22Rv1 (cell line): Measurements from ENCODE around the gene HCRTR2.

ENCODE experiments used
- ZFX ChIP-seq: fragments of 450-650 bp; IDR thresholded peaks from 2 replicates; pipeline ENCODE4 v1.6.1; 2017; ENCODE audit warnings: antibody characterized with exemption, borderline replicate concordance
- TF ChIP-seq, protein P1 (sequence below): fragments of 450-650 bp; IDR thresholded peaks from 2 replicates; pipeline ENCODE4 v1.5.1; 2017; ENCODE audit warnings: mild to moderate bottlenecking

DNA sequence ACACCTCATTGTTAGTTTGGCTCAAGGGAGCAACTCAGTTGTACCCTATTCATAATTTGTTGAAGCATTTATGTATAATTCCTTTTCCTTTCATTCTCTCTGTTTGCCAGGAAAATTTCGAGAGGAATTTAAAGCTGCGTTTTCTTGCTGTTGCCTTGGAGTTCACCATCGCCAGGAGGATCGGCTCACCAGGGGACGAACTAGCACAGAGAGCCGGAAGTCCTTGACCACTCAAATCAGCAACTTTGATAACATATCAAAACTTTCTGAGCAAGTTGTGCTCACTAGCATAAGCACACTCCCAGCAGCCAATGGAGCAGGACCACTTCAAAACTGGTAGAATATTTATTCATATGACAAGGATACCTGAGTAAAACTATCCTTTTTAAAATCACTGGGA, 107.8 kb downstream of the HCRTR2 start:
- TF ChIP-seq, protein P1, sequence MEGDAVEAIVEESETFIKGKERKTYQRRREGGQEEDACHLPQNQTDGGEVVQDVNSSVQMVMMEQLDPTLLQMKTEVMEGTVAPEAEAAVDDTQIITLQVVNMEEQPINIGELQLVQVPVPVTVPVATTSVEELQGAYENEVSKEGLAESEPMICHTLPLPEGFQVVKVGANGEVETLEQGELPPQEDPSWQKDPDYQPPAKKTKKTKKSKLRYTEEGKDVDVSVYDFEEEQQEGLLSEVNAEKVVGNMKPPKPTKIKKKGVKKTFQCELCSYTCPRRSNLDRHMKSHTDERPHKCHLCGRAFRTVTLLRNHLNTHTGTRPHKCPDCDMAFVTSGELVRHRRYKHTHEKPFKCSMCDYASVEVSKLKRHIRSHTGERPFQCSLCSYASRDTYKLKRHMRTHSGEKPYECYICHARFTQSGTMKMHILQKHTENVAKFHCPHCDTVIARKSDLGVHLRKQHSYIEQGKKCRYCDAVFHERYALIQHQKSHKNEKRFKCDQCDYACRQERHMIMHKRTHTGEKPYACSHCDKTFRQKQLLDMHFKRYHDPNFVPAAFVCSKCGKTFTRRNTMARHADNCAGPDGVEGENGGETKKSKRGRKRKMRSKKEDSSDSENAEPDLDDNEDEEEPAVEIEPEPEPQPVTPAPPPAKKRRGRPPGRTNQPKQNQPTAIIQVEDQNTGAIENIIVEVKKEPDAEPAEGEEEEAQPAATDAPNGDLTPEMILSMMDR: no peak
- no peak for TF ChIP-seq ZFX
